HuH-7 (cell line): ENCODE measurements around the gene TMPRSS11E.
"Not testable (repeated sequence)": the region's sequence is repeated elsewhere in the genome, so short reads cannot be mapped to it uniquely, and the experiment has no call there.

Experiments
- DNase-seq: peaks from one replicate; pipeline ENCODE4 v3.0.0; 2011; ENCODE audit warnings: low spot score

Gene TMPRSS11E

GRCh38 chr4:68447201-68447600 lies at the start of gene TMPRSS11E:
Gene TMPRSS11E (plus strand): TSS chr4:68447463. CDS start chr4:68447513, 50 bp downstream.
- DNase-seq, result no peak

GRCh38 chr4:68399306-68399705 lies 48.0 kb upstream of the TMPRSS11E start:
- DNase-seq, result no peak

- DNase-seq, result no peak
Measured at GRCh38 chr4:68401231-68401630, 46.0 kb upstream of the TMPRSS11E start.

GRCh38 chr4:68404153-68404552 lies 43.1 kb upstream of the TMPRSS11E start:
- no peak for DNase-seq

GRCh38 chr4:68405718-68406478 lies 41.4 kb upstream of the TMPRSS11E start:
- not testable (repeated sequence) for DNase-seq

- no peak for DNase-seq
Measured at GRCh38 chr4:68406479-68406859, 40.8 kb upstream of the TMPRSS11E start.

- DNase-seq, result not testable (repeated sequence)
Measured at GRCh38 chr4:68407015-68407867, 40.0 kb upstream of the TMPRSS11E start.

GRCh38 chr4:68407868-68408190 lies 39.4 kb upstream of the TMPRSS11E start:
- DNase-seq, result no peak

GRCh38 chr4:68410149-68410548 lies 37.1 kb upstream of the TMPRSS11E start:
- DNase-seq, result no peak

- no peak for DNase-seq
Measured at GRCh38 chr4:68410643-68411042, 36.6 kb upstream of the TMPRSS11E start.

GRCh38 chr4:68412031-68412430 lies 35.2 kb upstream of the TMPRSS11E start:
- not testable (repeated sequence) for DNase-seq

GRCh38 chr4:68416591-68416990 lies 30.7 kb upstream of the TMPRSS11E start:
- no peak for DNase-seq

- no peak for DNase-seq
Measured at GRCh38 chr4:68426516-68426915, 20.7 kb upstream of the TMPRSS11E start.

GRCh38 chr4:68430337-68430736 lies 16.9 kb upstream of the TMPRSS11E start:
- DNase-seq, result no peak

GRCh38 chr4:68432320-68432719 lies 14.9 kb upstream of the TMPRSS11E start:
- DNase-seq, result no peak

- no peak for DNase-seq
Measured at GRCh38 chr4:68433582-68433981, 13.7 kb upstream of the TMPRSS11E start.

GRCh38 chr4:68434277-68434676 lies 13.0 kb upstream of the TMPRSS11E start:
- no peak for DNase-seq

GRCh38 chr4:68434836-68435235 lies 12.4 kb upstream of the TMPRSS11E start:
- DNase-seq, result no peak

GRCh38 chr4:68445111-68445510 lies 2.2 kb upstream of the TMPRSS11E start:
- DNase-seq, result no peak

GRCh38 chr4:68451246-68452211 lies 4.3 kb downstream of the TMPRSS11E start:
- DNase-seq, result no peak

- no peak for DNase-seq
Measured at GRCh38 chr4:68460085-68460484, 12.8 kb downstream of the TMPRSS11E start.

GRCh38 chr4:68461790-68462189 lies 14.5 kb downstream of the TMPRSS11E start:
- no peak for DNase-seq
